Breast epithelium (tissue), 3 donors: ENCODE data around the gene ATRAID.

Experiments used
- CTCF ChIP-seq, 3 donors: fragments of 450-650 bp; IDR thresholded peaks; one replicate each; pipeline ENCODE4 v1.5.1; 2016 to 2017; ENCODE audit warnings: antibody characterized with exemption in 3 of 3, mild to moderate bottlenecking in 3 of 3, moderate library complexity in 3 of 3
- POLR2A ChIP-seq: fragments of 450-650 bp; IDR thresholded peaks from one replicate; pipeline ENCODE4 v1.6.1; 2016; ENCODE audit warnings: antibody characterized with exemption, mild to moderate bottlenecking, moderate library complexity

DNA sequence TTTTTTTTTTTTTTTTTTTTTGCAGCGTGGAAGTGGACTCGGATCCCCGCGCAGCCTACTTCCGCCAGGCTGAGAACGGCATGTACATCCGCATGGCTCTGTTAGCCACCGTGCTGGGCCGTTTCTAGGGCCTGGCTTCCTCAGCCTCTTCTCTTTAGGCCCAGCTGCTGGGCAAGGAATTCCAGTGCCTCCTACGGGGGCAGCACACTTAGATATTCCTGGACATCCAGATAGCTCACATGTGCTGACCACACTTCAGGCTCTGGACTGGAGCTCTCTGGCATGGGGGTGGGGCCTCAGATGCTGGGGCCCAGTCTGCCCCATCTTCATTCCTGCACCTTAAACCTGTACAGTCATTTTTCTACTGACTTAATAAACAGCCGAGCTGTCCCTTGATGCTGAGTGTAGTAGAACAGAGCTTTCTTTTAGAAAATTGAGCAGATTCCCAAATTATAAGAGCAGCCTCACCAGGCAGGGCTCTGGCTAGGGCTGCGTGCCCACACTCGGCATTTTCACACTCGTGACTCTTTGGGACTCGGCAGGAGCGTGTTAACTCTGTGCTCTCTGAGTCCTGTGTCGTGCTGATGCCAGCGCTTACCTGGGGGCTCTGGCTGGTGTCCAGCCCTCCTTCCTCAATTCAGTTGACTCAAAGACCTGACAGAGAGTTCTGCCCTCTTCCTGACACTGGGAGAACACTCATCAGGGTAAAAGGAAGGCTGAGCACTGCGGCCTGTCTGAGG is 31.7 kb downstream of the ATRAID start:
- TF ChIP-seq CTCF (IDR thresholded peaks at IDR 0.05) (no peak), POLR2A (no peak)
